Mesodermal cell (in vitro differentiated cells): Measurements from ENCODE around the gene HAUS5.
"Not testable (repeated sequence)": the region's sequence is repeated elsewhere in the genome, so short reads cannot be mapped to it uniquely, and the experiment has no call there.

Experiments used
- H3K27ac ChIP-seq: 2 replicates; pipeline ENCODE4 v1.7.0; 2013; ENCODE audit warnings: mild to moderate bottlenecking, low read depth, low read length, moderate library complexity; ENCODE audit not compliant: severe bottlenecking
- H3K36me3 ChIP-seq: 2 replicates; pipeline ENCODE4 v1.7.1; 2013; ENCODE audit warnings: mild to moderate bottlenecking, low read length, moderate library complexity; ENCODE audit not compliant: control insufficient read depth, insufficient read depth
- H3K4me1 ChIP-seq: one replicate; pipeline ENCODE4 v1.7.1; 2013; ENCODE audit warnings: mild to moderate bottlenecking, low read length; ENCODE audit not compliant: insufficient read depth, control insufficient read depth, poor library complexity, severe bottlenecking
- H3K4me3 ChIP-seq: 2 replicates; pipeline ENCODE4 v1.7.0; 2013; ENCODE audit warnings: low read length, control low read depth, mild to moderate bottlenecking; ENCODE audit not compliant: insufficient read depth, poor library complexity, severe bottlenecking; ENCODE audit errors: extremely low read depth
- H3K9me3 ChIP-seq: 2 replicates; pipeline ENCODE4 v1.7.1; 2013; ENCODE audit warnings: mild to moderate bottlenecking, low read length, moderate library complexity; ENCODE audit not compliant: control insufficient read depth
- WGBS, 2 experiments: methylation state at CpG; one replicate each; pipeline ENCODE4 v1.1.5; 2013; ENCODE audit warnings: missing lambda C conversion rate in 2 of 2; ENCODE audit not compliant: insufficient coverage in 2 of 2; 5-methylcytosine and 5-hydroxymethylcytosine counted together

Gene HAUS5

DNA sequence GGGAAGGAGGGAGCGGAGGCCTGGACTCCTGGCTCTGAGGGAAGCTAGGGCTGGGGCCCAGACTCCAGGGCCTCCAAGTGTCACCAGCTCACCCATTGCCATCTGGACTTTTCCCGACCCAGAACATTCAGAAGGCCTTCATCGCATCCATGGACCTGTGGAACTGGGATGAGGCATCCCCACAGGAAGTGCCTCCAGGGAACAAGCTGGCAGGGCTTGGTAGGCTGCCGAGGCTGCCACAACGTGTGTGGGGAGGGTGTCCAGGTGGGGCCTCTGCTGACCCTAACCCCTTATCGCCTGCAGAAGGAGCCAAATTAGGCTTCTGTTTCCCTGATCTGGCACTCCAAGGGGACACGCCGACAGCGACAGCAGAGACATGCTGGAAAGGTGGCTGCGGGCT, 29.8 kb downstream of the HAUS5 start:
- peaks cover 19% of the 10 kb centered on the region for H3K4me1 ChIP-seq
- WGBS, 2 experiments, result 82 to 88% methylated on average over 7 to 8 of the region's 10 CpGs
- H3K27ac ChIP-seq, result peak overlapping the region; percentile 88
- H3K9me3 ChIP-seq, result no peaks in the 10 kb centered on the region
- peak overlapping the region; percentile 48 for H3K4me3 ChIP-seq
- H3K36me3 ChIP-seq, result peaks cover 13% of the 10 kb centered on the region

GRCh38 chr19:35642798-35643254, 30.3 kb downstream of the HAUS5 start:
- peak overlapping the region; percentile 88 for H3K27ac ChIP-seq
- 66 to 78% methylated on average over 8 to 10 of the region's 15 CpGs for WGBS, 2 experiments
- peaks cover 19% of the 10 kb centered on the region for H3K4me1 ChIP-seq
- peaks cover 7% of the 10 kb centered on the region for H3K36me3 ChIP-seq
- H3K4me3 ChIP-seq, result peak overlapping the region; percentile 48
- H3K9me3 ChIP-seq, result no peaks in the 10 kb centered on the region

DNA sequence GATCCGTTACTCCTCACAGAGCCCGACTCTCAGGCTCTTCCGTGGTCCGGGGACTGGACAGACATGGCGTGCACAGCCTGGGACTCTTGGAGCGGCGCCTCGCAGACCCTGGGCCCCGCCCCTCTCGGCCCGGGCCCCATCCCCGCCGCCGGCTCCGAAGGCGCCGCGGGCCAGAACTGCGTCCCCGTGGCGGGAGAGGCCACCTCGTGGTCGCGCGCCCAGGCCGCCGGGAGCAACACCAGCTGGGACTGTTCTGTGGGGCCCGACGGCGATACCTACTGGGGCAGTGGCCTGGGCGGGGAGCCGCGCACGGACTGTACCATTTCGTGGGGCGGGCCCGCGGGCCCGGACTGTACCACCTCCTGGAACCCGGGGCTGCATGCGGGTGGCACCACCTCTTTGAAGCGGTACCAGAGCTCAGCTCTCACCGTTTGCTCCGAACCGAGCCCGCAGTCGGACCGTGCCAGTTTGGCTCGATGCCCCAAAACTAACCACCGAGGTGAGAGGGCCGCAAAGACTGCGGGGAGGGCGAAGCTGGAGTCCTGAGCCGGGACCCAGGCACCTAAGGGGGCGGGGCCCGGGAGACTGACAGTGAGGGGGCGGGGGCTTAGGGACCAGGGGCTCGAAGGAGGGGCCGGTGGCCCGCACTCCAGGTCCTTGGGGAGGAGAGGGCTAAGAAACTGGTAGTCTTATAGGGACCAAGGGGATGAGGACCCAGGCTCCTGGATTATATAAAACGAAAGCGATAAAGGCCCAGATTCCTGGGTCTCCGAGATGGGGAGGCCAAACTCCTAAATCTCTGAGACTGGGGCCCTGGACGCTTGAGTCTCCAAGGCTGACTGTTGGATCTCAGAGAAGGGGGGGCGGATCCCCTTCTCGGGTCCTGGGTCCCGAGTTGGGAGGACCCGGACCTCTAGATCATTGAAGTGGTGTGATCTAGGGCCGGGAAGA, 31.0 kb downstream of the HAUS5 start:
- H3K27ac ChIP-seq, result peak overlapping the region; percentile 88
- H3K4me1 ChIP-seq, result peaks cover 19% of the 10 kb centered on the region
- H3K9me3 ChIP-seq, result no peaks in the 10 kb centered on the region
- peak overlapping the region; percentile 48 for H3K4me3 ChIP-seq
- 0 to 1% methylated on average over 46 to 59 of the region's 69 CpGs for WGBS, 2 experiments
- peaks cover under 1% of the 10 kb centered on the region for H3K36me3 ChIP-seq

DNA sequence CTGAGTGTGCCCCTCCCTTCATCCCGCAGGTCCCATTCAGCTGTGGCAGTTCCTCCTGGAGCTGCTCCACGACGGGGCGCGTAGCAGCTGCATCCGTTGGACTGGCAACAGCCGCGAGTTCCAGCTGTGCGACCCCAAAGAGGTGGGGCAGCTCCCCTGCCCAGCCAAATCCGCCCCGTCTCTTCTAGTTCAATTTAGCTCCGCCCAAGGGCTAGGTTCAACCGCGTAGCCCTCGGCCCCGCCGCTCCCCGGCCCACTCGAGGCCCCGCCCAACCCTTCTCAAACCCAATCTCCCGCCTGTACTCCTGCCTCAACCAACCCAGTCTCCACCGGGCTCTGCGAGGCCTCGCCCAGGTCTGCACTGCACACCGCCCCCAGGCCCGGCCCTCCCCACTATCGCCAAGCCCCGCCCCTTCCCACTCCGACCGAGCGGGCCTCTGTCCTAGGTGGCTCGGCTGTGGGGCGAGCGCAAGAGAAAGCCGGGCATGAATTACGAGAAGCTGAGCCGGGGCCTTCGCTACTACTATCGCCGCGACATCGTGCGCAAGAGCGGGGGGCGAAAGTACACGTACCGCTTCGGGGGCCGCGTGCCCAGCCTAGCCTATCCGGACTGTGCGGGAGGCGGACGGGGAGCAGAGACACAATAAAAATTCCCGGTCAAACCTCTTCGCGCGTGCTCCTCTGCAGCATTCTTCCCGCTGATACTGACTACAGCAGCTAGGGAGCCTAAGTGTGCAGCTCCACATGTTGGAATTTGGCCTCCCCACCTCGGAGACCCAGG, 31.9 kb downstream of the HAUS5 start:
- H3K4me3 ChIP-seq, result peak overlapping the region; percentile 48
- no peaks in the 10 kb centered on the region for H3K9me3 ChIP-seq
- 1% methylated on average over 54 to 60 of the region's 60 CpGs for WGBS, 2 experiments
- H3K27ac ChIP-seq, result peak overlapping the region; percentile 88
- H3K4me1 ChIP-seq, result peaks cover 14% of the 10 kb centered on the region
- no peaks in the 10 kb centered on the region for H3K36me3 ChIP-seq

GRCh38 chr19:35644987-35645679, 32.6 kb downstream of the HAUS5 start:
- peak overlapping the region; percentile 88 for H3K27ac ChIP-seq
- 17 to 49% methylated on average over 6 to 16 of the region's 20 CpGs for WGBS, 2 experiments

DNA sequence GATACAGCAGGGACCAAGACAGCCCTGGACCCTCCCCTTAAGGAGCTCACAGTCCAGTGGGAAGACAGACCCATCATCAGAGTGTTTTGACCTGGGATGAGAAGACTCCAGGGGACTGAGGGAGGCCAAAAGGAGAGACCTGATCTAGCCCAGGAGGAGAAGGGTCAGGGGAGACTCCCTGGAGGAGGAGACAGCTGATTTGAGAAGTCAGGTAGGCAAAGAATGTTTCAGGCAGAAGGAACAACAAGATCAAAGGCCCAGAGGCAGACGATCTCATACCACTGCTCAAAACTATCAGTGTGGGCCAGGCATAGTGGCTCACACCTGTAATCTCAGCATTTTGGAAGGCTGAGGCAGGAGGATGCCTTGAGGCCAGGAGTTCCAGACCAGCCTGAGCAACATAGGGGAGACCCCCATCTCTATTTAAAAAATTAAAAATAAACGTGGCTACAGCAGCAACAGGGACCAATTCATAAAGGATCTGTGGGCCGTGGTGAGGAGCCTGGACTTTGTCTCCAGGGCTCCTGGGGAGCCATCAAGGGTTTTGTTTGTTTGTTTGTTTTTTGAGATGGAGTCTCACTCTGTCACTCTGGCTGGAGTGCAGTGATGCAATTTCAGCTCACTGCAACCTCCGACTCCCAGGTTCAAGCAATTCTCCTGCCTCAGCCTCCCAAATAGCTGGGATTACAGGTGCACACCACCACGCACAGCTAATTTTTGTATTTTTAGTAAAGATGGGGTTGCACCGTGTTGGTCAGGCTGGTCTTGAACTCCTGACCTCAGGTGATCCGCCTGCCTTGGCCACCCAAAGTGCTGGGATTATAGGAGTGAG, 33.4 kb downstream of the HAUS5 start:
- Histone ChIP-seq H3K36me3 (peaks cover 11% of the 10 kb centered on the region), H3K9me3 (no peaks in the 10 kb centered on the region), H3K4me3 (no peak overlapping the region), H3K27ac (no peak overlapping the region), H3K4me1 (peaks cover 14% of the 10 kb centered on the region)
- 90 to 91% methylated on average over 6 of the region's 7 CpGs for WGBS, 2 experiments

More at GRCh38 chr19:35644987-35645679, 32.6 kb downstream of the HAUS5 start:
- Histone ChIP-seq H3K36me3 (peaks cover 3% of the 10 kb centered on the region), H3K9me3 (no peaks in the 10 kb centered on the region), H3K4me3 (peak overlapping the region; percentile 48), H3K4me1 (peaks cover 14% of the 10 kb centered on the region)

DNA sequence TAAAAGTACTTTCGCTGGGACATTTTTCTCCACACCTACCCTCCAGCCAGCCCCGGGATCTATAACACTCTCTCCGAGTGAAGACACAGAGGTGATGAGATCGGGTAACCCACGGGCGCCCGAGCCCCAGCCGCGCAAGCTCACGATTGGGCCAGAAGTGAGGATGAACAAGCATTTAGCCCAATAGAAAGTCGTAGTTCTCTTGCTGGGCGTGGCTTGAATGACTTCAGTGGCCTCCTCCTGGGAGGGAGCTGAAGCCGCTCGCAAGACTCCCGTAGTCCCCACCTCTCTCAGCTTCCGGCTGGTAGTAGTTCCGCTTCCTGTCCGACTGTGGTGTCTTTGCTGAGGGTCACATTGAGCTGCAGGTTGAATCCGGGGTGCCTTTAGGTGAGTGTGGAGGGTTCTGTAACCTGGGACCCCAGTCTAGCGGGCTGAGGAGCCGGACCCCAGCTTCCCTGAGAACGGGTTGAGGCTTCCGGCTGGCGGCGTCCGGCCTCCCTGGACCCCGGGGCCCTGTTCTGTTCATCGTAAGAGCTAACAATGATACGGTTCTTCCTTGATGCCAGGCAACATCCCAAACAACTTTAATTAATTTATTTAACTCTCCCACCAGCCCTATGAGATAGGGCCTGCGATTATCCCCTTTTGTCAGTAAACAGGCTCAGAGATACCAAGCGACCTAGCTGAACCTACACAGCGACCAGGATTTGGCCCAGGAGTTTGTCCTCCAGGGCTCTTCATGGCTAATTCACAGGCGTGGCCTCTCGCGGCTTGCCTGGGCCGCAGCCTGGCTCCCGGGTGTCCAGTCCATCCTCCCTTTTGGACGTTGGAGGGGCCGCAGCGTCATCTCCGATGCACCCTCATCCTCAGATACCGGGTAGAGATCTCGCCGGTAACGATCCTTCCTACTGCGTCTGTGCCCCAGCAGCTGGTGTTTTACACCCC, 35.8 kb downstream of the HAUS5 start, which contains the start of gene COX6B1:
TSS of gene COX6B1 (plus strand) at position 307 of the 945 bp plus-strand sequence. CDS start 2,921 bp downstream, outside the sequence.
- peaks cover 3% of the 10 kb centered on the region for H3K4me1 ChIP-seq
- no peaks in the 10 kb centered on the region for H3K9me3 ChIP-seq
- peaks cover 29% of the 10 kb centered on the region for H3K36me3 ChIP-seq
- WGBS, 2 experiments, result 0% methylated on average over 24 to 35 of the region's 46 CpGs
- peak within 1 kb of the TSS; percentile 23 for H3K27ac ChIP-seq
- peak within 1 kb of the TSS; percentile 72 for H3K4me3 ChIP-seq

- 93 to 97% methylated on average over 9 of the region's 9 CpGs for WGBS, 2 experiments
Observed at GRCh38 chr19:35650581-35650980, 38.0 kb downstream of the HAUS5 start.

GRCh38 chr19:35654828-35655227, 42.3 kb downstream of the HAUS5 start:
- not testable (repeated sequence) for H3K4me1 ChIP-seq, H3K4me3 ChIP-seq, H3K27ac ChIP-seq, H3K9me3 ChIP-seq
- WGBS, 2 experiments, result 89 to 98% methylated on average over 3 to 6 of the region's 6 CpGs
- H3K36me3 ChIP-seq, result peaks cover 84% of the 10 kb centered on the region

More at GRCh38 chr19:35650581-35650980, 38.0 kb downstream of the HAUS5 start:
- H3K27ac ChIP-seq, result no peak overlapping the region
- no peaks in the 10 kb centered on the region for H3K4me1 ChIP-seq
- H3K9me3 ChIP-seq, result no peaks in the 10 kb centered on the region
- no peak overlapping the region for H3K4me3 ChIP-seq
- peaks cover 48% of the 10 kb centered on the region for H3K36me3 ChIP-seq
